Stimulated activated CD8-positive, alpha-beta memory T cell treated with anti-CD3 and anti-CD28 coated beads, Interleukin-15, amount 100 ng/mL, for 24 hours (primary cell): Measurements from ENCODE around the gene ABTB2.
A peak's percentile ranks its signal among the peaks of the same experiment; 100 is the strongest.
"Not testable (repeated sequence)": the region's sequence is repeated elsewhere in the genome, so short reads cannot be mapped to it uniquely, and the experiment has no call there.

Experiments
- DNase-seq: peaks from one replicate; pipeline ENCODE4 v3.0.0-alpha.2; 2020; ENCODE audit warnings: low read depth

ABTB2 gene

GRCh38 chr11:34262531-34263081 is 95.2 kb downstream of the ABTB2 start:
- no peak for DNase-seq

DNA sequence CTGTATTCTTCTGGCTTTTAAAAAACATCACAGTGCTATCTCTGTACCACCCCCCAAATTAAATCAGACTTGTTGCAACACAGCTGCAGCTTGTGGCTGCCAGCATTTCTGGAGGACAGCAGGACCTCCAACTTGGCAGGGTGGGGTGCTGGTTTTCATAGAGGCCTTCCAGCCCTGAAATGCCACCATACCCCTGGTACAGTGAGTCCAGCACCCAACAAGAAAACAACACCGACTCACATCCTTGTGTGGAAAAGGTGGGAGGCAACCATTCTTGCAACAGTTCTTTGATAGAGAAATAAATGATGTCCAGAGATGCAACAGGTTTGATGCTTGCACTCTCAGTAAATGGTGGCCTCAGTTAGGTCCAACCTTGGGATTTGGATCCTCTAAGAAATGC is 96.0 kb downstream of the ABTB2 start:
- DNase-seq = no peak

GRCh38 chr11:34261095-34261494 is 96.7 kb downstream of the ABTB2 start:
- DNase-seq = no peak

GRCh38 chr11:34260072-34260575 is 97.7 kb downstream of the ABTB2 start:
- DNase-seq = no peak

DNA sequence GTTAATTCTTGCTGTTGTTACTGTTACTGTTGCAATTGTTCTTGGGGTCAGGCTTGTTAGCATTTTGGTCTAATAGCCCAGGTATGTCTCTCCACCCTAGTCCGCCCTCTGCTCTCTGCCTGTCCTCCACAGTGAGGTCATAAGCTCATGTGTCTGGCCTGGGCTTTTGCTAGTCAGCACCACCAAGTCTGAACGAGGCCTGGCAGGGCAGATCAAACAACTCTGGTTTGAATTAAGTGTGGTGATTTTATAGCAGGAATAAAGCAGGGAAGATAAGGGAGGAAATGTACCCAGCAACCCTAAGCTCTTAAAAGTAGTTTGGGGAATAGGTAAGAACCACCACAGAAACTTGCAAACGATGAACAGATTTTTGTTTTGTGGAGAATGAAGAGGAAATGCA is 98.7 kb downstream of the ABTB2 start:
- no peak for DNase-seq

GRCh38 chr11:34256626-34257025 is 101.2 kb downstream of the ABTB2 start:
- DNase-seq = no peak

DNA sequence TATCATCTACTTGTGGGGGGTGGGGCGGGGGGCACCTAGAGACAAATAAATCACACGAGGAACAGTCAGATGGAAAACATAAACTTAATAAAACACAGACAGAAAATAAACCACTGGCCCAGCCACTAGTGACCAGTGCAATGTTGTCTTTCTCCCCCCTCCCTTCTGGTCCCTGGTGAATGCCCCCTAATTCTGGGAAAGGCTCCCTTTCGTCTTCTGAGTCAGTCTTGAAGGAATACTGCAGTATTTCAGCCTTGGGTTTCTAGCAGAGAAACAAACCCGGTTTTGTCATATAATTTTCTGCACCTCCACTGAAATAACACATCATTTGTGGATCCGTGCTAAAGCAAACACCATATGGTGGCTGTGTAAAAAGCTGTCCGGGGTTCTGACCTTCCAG is 101.7 kb downstream of the ABTB2 start:
- no peak for DNase-seq

- no peak for DNase-seq
Measured at GRCh38 chr11:34255101-34255500, 102.7 kb downstream of the ABTB2 start.

GRCh38 chr11:34254011-34254410 is 103.8 kb downstream of the ABTB2 start:
- DNase-seq = no peak

GRCh38 chr11:34252651-34253050 is 105.2 kb downstream of the ABTB2 start:
- DNase-seq = no peak

DNA sequence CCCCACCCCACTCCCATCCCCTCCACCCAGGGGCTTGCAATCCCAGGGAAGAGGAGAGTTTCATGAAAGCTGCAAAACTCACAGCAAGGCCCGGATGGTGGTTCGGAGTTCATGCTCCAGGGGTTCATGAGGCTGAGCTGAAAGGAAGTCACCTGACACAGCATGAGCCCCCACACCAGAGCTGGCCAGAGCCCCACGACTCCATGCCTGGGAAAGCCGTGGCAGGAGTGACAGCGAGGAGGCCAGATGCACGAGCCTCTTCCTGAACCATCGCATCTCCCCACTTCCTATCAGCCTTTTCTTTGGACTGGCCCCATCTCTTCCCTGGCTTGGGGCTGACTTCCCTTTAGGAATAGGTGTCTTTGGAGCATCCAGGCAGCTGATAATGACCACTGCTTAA is 105.8 kb downstream of the ABTB2 start:
- no peak for DNase-seq

GRCh38 chr11:34251589-34251980 is 106.2 kb downstream of the ABTB2 start:
- DNase-seq = no peak

DNA sequence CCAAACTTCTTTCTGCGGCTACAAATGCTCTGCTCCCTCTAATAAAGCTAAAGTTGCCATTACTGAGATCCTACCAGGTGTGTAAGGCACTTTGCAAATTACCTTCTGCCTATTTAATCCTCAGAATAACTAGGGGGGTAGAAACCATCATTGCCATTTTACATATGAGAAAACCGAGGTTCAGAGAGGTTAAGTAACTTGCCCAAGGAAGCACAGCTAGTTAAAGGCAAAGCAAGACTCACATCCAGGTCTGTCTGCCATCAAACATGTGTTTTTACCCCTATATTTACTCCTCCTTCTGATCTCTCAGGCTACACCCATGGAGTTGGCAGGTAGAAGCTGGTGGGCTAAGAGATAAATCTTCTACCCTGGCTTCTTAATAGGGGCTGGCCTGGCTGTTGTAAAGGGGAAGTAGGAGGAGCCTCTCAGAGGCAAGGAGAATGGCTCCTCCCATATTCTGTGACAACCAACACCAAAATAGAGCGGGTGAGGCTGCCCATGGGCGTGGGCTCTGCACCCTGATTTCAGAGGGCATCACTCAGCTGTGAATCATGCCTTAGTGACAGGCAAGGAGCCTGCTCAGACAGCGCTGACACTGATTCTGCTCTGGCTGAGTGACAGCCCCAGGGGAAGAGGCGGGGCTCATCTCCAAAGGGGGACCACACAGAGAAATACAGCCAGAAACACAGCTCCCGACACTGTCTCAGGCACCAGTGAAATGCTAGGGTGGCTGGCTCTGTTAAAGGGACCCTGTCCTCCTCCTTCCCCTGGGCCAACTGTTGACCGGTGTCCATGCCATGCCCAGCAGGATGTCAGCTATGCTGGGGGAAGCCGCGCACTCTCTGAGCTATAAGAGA is 106.8 kb downstream of the ABTB2 start:
- DNase-seq = peak; percentile 19

DNA sequence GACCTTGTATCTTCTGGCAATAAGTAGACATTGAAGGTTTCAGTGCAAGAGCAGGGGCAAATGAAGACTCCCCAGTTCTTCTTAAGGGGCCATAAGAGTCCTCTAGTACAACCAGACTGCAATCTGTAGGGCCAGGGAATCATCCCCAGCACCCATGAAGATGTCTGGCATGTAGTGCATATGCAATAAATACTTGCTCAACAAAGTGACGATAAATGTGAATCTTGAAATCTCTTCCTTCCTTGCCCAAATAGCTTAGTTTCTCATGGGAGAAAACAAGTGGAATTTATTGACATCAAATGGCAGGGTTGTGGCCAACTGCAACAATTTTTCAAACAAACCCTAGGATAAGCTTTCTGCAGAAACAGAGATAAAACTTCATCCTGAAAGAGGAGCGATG is 107.6 kb downstream of the ABTB2 start:
- DNase-seq = no peak

DNA sequence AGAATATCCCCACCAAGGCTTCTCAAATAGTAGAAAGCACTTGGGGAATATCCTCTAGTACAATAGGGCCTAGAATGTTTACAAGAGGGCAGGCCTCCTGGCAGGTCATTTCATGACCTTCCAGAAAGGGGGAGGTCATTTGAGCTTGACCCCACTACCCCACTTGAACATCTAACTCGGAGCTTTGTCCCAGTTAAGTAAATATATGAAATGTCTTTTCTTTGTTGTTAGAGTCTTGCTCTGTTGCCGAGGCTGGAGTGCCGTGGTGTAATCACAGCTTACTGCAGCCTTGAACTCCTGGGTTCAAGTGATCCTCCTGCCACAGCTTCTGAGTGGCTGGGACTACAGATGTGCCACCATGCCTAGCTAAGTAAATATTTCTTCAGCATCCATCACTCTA is 108.4 kb downstream of the ABTB2 start:
- DNase-seq = no peak

GRCh38 chr11:34246511-34246910 is 111.3 kb downstream of the ABTB2 start:
- not testable (repeated sequence) for DNase-seq

- DNase-seq = no peak
Measured at GRCh38 chr11:34245041-34245440, 112.8 kb downstream of the ABTB2 start.

- no peak for DNase-seq
Measured at GRCh38 chr11:34243600-34244464, 114.0 kb downstream of the ABTB2 start.

DNA sequence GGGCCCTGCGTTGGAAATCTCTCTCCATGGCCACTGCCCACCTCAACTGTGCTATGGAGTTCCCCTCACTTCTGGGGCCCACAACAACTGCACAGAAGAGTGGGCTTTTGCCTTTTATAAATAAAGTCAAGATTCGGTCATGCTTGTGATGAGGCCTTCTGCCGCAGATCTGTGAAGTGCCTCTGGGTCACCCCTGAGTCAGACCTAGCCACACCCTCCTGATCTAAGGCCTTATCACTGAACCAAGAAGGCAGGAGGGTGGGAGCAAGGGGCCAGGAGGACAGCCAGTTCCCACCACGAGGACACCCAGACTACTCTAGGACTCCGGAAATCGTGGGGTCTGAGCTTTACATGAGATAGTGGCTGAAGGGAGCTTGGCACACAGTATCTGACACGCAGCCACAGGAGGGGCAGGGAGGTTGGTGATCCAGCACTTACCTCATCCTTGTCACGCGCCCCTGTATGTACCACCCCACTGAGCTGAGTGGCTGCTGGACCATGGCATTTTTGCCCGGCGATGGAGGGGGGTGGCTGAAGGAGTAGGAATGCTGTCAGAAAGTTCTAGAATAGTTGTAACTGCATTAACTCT is 115.7 kb downstream of the ABTB2 start:
- DNase-seq = no peak

GRCh38 chr11:34240150-34240494 is 117.7 kb downstream of the ABTB2 start:
- no peak for DNase-seq

GRCh38 chr11:34239465-34240149 is 118.2 kb downstream of the ABTB2 start:
- no peak for DNase-seq

GRCh38 chr11:34238966-34239365 is 118.8 kb downstream of the ABTB2 start:
- no peak for DNase-seq
